GM18858 (cell line): ENCODE measurements around the gene TAPT1.
A peak's percentile ranks its signal among the peaks of the same experiment; 100 is the strongest.

Experiments used
- ATAC-seq: cut with Tn5 transposase; IDR thresholded peaks from one replicate; pipeline ENCODE4 v1.9.1; 2021; ENCODE audit not compliant: unreplicated experiment

Gene TAPT1

GRCh38 chr4:16248605-16249004, 22.3 kb upstream of the TAPT1 start:
- no peak for ATAC-seq

GRCh38 chr4:16245241-16245640, 19.0 kb upstream of the TAPT1 start:
- ATAC-seq, result no peak

GRCh38 chr4:16243285-16243684, 17.0 kb upstream of the TAPT1 start:
- no peak for ATAC-seq

GRCh38 chr4:16240300-16240699, 14.0 kb upstream of the TAPT1 start:
- ATAC-seq, result no peak

- no peak for ATAC-seq
These were observed 12.8 kb upstream of the TAPT1 start for GRCh38 chr4:16239086-16239485.

- ATAC-seq, result no peak
These were observed 12.1 kb upstream of the TAPT1 start for GRCh38 chr4:16238327-16238726.

GRCh38 chr4:16237715-16238114, 11.4 kb upstream of the TAPT1 start:
- ATAC-seq, result no peak

- ATAC-seq, result no peak
These were observed 10.2 kb upstream of the TAPT1 start for GRCh38 chr4:16236402-16237023.

- ATAC-seq, result no peak
These were observed 8.9 kb upstream of the TAPT1 start for GRCh38 chr4:16235209-16235608.

- ATAC-seq, result no peak
These were observed 7.4 kb upstream of the TAPT1 start for GRCh38 chr4:16233569-16234177.

GRCh38 chr4:16231570-16232245, 5.4 kb upstream of the TAPT1 start:
- no peak for ATAC-seq

- no peak for ATAC-seq
These were observed 4.0 kb upstream of the TAPT1 start for GRCh38 chr4:16230308-16230707.

GRCh38 chr4:16229604-16230003, 3.3 kb upstream of the TAPT1 start:
- no peak for ATAC-seq

GRCh38 chr4:16227462-16227868, 1.2 kb upstream of the TAPT1 start:
- no peak for ATAC-seq

GRCh38 chr4:16226816-16227461, 668 bp upstream of the TAPT1 start:
- peak; percentile 19 for ATAC-seq

GRCh38 chr4:16225167-16225862, 956 bp downstream of the TAPT1 start:
- ATAC-seq, result no peak

GRCh38 chr4:16224264-16225166, 1.8 kb downstream of the TAPT1 start:
- ATAC-seq, result no peak

- no peak for ATAC-seq
These were observed 3.2 kb downstream of the TAPT1 start for GRCh38 chr4:16222957-16223527.

GRCh38 chr4:16218950-16219349, 7.3 kb downstream of the TAPT1 start:
- no peak for ATAC-seq
